GM18861 (cell line): Measurements from ENCODE around the gene EDA.

ENCODE experiments used
- ATAC-seq: cut with Tn5 transposase; IDR thresholded peaks from one replicate; pipeline ENCODE4 v1.9.1; 2021; ENCODE audit not compliant: unreplicated experiment

The EDA gene

GRCh38 chrX:70022616-70023015 lies 406.7 kb downstream of the EDA start:
- no peak for ATAC-seq

DNA sequence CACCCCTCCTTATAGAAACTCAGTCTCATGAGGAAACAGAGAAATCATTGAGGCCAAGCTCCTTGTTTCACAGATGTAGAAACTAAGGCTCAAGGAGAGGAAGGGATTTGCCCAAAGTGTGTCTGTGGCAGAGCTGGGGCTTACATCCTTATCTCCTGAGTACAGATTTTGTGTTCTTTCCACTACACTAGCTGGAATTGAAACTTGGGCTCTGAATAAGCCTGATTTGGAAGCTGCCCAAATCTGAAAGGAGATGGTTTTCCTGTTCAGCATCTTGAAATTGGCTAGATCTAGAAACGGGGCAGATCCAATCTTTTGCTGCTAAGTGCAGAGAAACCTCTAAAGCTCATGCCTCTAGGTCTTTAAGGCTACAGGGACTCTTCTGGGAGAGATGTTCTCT lies 409.6 kb downstream of the EDA start:
- no peak for ATAC-seq

DNA sequence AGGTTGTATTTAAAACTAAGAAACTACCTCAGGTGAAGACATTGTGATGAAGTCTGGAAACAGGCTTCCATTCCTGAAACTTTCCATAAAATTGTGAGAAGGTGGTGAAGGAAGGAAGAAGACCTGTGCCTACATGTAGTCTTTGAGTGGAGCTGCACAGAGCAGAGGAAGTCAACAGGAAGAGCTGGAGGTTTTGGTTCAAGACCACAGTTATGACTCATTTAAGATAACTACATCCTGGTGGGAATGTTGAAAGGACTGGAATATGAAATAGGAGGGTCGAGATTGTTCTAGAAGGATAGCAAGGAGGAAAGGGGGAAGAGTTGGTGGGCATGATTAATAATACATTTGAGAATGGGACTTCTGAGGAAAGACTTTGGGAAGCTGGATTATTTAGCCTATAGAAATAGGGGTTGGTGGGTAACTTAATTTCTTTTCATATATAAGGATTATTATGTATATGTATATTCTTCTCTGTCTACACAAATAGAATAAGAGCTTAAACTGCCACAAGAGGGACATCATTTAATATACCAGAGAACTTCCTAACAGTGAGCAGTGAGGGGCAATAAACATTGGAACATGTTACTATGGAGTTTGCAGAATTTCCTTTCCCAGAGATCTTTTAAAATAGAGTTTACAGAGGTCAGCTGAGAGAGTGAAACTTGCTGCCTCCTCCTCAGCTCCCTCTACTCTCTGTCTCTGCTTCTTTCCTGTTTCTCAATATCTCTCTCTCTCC lies 410.4 kb downstream of the EDA start:
- ATAC-seq, result no peak

- no peak for ATAC-seq
Measured at GRCh38 chrX:70026851-70027200, 410.9 kb downstream of the EDA start.

DNA sequence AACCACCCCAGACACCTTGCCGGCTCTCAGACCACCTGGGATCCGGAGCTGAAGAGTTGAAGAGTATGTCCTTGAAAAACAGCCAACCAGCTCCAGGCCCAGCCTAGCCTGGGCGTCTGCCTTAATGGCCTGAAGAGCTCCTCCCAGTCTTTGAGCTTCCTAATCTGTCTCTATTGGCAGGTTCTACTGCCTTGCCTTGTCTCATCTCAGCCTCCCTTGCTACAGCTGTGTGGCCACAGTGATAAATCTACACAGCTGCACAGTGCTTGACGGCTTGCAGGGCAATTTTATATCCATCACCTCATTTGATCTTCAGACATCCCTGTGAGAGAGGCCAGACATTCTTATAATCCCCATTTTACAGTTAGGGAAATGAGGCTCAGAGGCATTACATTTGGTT lies 413.9 kb downstream of the EDA start:
- no peak for ATAC-seq

GRCh38 chrX:70030301-70030767 lies 414.4 kb downstream of the EDA start:
- peak; percentile 61 for ATAC-seq

- no peak for ATAC-seq
Measured at GRCh38 chrX:70032792-70033191, 416.9 kb downstream of the EDA start.

DNA sequence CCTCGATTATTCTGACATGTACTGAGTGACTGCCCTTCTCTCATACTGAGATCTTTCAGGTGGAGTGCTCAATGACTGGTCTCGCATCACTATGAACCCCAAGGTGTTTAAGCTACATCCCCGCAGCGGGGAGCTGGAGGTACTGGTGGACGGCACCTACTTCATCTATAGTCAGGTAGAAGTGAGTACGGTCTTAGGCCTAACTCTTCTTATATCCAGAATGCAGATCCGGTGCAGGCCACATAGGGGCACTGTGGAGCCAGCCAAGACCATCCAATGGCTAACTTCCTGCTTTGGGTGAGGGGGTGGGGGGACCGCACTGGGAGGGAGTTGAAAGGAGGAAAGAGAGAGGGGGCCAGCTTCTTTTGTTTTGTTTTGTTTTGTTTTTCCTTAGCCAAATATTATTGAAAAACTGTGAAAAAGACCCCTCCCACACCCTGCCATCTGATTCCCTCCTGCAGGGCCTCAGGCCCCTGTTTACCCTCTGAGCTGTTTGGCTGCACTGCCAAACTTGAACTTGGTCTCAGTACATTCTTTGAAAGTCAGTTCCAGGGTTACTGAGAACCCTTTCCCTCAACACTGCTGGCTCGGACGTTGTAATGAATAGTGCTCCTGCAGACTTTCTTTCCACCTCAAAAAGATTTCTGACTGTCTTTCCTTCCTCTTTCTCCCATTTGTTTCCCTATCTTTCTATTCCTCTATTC lies 417.6 kb downstream of the EDA start:
- ATAC-seq, result no peak

- ATAC-seq, result no peak
Measured at GRCh38 chrX:70034646-70035045, 418.7 kb downstream of the EDA start.

GRCh38 chrX:70038515-70038914 lies 422.6 kb downstream of the EDA start:
- no peak for ATAC-seq

GRCh38 chrX:70038951-70039350 lies 423.0 kb downstream of the EDA start:
- no peak for ATAC-seq

GRCh38 chrX:70039758-70040157 lies 423.8 kb downstream of the EDA start:
- ATAC-seq, result no peak

GRCh38 chrX:70041993-70042392 lies 426.1 kb downstream of the EDA start:
- no peak for ATAC-seq

DNA sequence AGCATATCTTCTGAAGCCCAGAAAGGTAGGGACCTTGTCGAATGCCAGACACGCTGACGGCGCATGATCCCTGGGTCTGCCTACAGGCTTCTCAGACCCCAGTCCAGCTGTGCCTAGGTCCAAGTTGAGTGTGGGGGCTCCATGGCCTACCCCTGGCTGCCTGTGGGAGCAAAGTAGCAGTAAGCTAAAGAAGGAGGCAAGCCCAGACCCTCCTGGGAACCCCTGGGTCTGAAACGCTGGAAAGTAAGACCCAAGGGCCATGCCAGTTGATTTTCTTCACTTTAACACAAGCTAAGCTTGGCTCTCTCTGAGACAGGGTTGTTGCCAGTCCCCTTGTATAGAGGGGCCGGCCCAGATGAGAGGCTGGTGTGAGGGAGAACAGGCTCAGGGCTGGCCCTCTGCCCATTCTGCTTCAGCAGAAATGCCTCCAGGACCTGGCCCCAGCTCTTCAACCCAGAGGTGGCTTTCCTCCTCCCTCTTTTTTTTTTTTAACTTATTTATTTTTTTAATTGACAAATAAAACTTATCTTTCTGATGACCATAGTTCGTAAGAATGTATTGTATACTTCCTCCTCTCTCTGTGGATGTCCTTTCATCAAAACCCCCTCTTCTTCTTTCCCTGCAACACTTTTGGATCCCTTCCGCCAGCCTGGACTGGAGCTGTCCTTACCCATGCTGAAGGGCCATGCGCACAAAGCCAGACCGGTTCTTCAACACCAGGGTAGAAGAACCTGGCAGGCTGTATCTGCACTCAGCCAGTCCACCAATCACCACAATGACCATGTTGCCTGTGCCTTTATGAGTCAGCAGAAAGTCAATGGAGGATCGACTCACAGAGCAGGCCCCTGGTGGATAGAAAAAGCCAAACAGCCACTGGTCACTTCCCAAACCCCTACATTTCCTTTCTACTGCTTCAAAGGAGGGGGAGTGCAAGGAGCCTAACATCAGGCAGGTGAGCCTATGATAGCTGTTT lies 426.8 kb downstream of the EDA start:
- no peak for ATAC-seq

- ATAC-seq, result no peak
Measured at GRCh38 chrX:70043685-70044084, 427.8 kb downstream of the EDA start.

GRCh38 chrX:70044541-70045245 lies 428.8 kb downstream of the EDA start:
- no peak for ATAC-seq

- ATAC-seq, result no peak
Measured at GRCh38 chrX:70046978-70047377, 431.1 kb downstream of the EDA start.

DNA sequence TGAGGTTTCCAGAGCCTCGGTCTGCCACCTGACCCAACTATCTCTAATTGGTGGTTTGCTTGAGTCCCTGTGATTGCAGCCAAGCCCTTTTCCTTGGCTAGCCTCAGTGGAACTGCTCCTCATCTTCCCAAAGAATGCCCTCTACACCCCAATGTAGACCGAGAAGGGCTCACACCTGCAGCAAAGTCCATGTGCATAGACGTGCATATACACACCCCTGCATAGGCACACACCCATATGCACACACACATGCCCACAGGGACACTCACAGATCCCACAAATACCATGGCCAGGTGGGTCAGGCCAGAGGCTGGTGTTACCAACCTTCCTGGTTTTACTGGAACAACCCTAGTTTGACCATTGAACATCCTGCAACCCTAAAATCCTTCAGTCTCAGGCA lies 433.5 kb downstream of the EDA start:
- no peak for ATAC-seq

DNA sequence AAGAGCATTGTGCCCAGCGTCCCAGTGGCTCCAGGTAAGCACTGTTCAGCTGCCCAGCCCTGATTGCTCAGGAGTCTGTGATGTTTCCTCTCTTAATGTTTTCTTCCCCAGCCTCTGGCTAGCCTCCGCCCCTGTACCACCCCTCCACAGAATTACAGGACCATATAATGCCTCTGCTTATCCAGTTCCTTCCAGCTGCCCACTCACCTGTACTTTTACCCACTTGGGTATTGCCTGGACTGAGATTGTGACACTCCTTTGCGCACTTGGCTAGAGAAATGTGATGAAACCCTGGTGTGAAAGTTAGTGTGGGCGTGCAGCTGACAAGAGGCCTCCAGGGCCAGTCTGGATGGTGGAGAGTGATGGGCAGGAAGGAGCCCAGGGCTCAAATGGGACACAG lies 434.0 kb downstream of the EDA start, which contains the start of gene AWAT2:
Gene AWAT2 (minus strand): TSS at position 14 of the 400 bp plus-strand sequence. CDS start 6 bp downstream, at position 8.
- no peak for ATAC-seq

- ATAC-seq, result no peak
Measured at GRCh38 chrX:70052895-70053615, 437.1 kb downstream of the EDA start.
